A549 (cell line): Measurements from ENCODE around the gene SELENBP1. TPM values are rescaled to one million over a fixed set of nuclear protein-coding genes. Genes with fewer than 3 reads are reported as not detected.

Experiments used
- ATAC-seq, 2 experiments: fragments of 200-7000 bp in 1 of 2; fragments of >200 bp in 1 of 2; cut with Nextera tagmentation in 1 of 2; cut with Tn5 transposase in 1 of 2; 3 replicates each; pipeline versions ENCODE4 v1.8.0 to v1.9.1; 2018 to 2020; ENCODE audit warnings: mild to moderate bottlenecking in 1 of 2, moderate library complexity in 1 of 2
- CTCF ChIA-PET: fragments of 300-600 bp; sonication (Branson Sonifier 250); formaldehyde crosslinking; extraction: SDS; loops from one replicate; lab custom pipeline; 2021; ENCODE audit warnings: antibody characterized with exemption, inconsistent platforms; lab: Yijun Ruan, JAX
- POLR2A ChIA-PET: fragments of 350-600 bp; formaldehyde crosslinking; extraction: SDS; loops from one replicate; lab custom pipeline; 2021; ENCODE audit warnings: antibody characterized with exemption, inconsistent platforms; lab: Yijun Ruan, JAX
- DNase-seq, 2 experiments: peaks; one replicate each; pipeline versions ENCODE4 v3.0.0 to v3.0.0-alpha.2; 2011 to 2016; ENCODE audit warnings: low read depth in 1 of 2, low spot score in 1 of 2
- FAIRE-seq: peaks from 2 replicates; lab custom pipeline; 2011; peaks lifted over from hg19 to GRCh38; lab: Jason Lieb, UNC
- H3K27ac ChIP-seq, 2 experiments: fragments of >200 bp; sonication (Bioruptor Twin); formaldehyde crosslinking; 3 replicates each; pipeline ENCODE4 v1.5.1; 2016 to 2017
- H3K4me1 ChIP-seq: fragments of >200 bp; sonication (Bioruptor Twin); formaldehyde crosslinking; 3 replicates; pipeline ENCODE4 v1.6.1; 2016
- H3K4me2 ChIP-seq: fragments of >200 bp; sonication (Bioruptor Twin); formaldehyde crosslinking; 3 replicates; pipeline ENCODE4 v1.6.1; 2016
- H3K4me3 ChIP-seq: fragments of >200 bp; sonication (Bioruptor Twin); formaldehyde crosslinking; 3 replicates; pipeline ENCODE4 v1.5.1; 2016
- H3K9me3 ChIP-seq: fragments of >200 bp; sonication (Bioruptor Twin); formaldehyde crosslinking; 3 replicates; pipeline ENCODE4 v1.6.1; 2016
- BHLHE40 ChIP-seq: IDR thresholded peaks from 2 replicates; pipeline ENCODE4 v1.6.1; 2012; ENCODE audit warnings: low read depth, low read length, inconsistent platforms
- CEBPB ChIP-seq, 2 experiments: fragments of >200 bp in 1 of 2; sonication (Bioruptor Twin) in 1 of 2; formaldehyde crosslinking in 1 of 2; IDR thresholded peaks; 2 replicates each; pipeline ENCODE4 v1.6.1; 2012 to 2016
- CHD2 ChIP-seq: fragments of 150-350 bp; IDR thresholded peaks from 2 replicates; pipeline ENCODE4 v1.6.1; 2014; ENCODE audit warnings: low read length; ENCODE audit not compliant: partially characterized antibody
- FOSB ChIP-seq: fragments of 250-450 bp; sonication (Bioruptor Pico); IDR thresholded peaks from 2 replicates; pipeline ENCODE4 v1.5.0; 2020; ENCODE audit warnings: mild to moderate bottlenecking, moderate library complexity
- FOXS1 ChIP-seq: fragments of 250-450 bp; sonication (Bioruptor Pico); IDR thresholded peaks from 2 replicates; pipeline ENCODE4 v1.5.0; 2020; ENCODE audit warnings: mild to moderate bottlenecking, moderate library complexity
- GATA3 ChIP-seq: IDR thresholded peaks from 2 replicates; pipeline ENCODE4 v1.6.1; 2012; ENCODE audit warnings: borderline replicate concordance
- JUN ChIP-seq, 2 experiments: fragments of >200 bp; sonication (Bioruptor Twin); formaldehyde crosslinking; IDR thresholded peaks; 2 replicates in 1 of 2; 3 replicates in 1 of 2; pipeline ENCODE4 v1.6.1; 2016 to 2017
- KDM1A ChIP-seq: fragments of 200-600 bp; sonication (generic); IDR thresholded peaks from 2 replicates; pipeline ENCODE4 v1.6.1; 2016; ENCODE audit warnings: low read depth, mild to moderate bottlenecking
- NFE2L2 ChIP-seq: fragments of 150-350 bp; conservative IDR thresholded peaks from 2 replicates; pipeline ENCODE4 v1.6.1; 2014; ENCODE audit warnings: low read length
- RCOR1 ChIP-seq: fragments of 150-350 bp; IDR thresholded peaks from 2 replicates; pipeline ENCODE4 v1.6.1; 2014; ENCODE audit warnings: antibody characterized with exemption, low read length, low read depth
- SREBF2 ChIP-seq: fragments of 450-650 bp; IDR thresholded peaks from 2 replicates; pipeline ENCODE4 v1.6.1; 2014; ENCODE audit warnings: mild to moderate bottlenecking, moderate library complexity
- WGBS: methylation state at CpG from one replicate; pipeline ENCODE4 v1.1.6; 2017; ENCODE audit errors: missing lambda C conversion rate; 5-methylcytosine and 5-hydroxymethylcytosine counted together
- polyA plus RNA-seq, 4 experiments: library from polyadenylated mRNA; depleted of rRNA in 3 of 4; stranded (reverse); fragments of >200 nt; fragmentation: RNase III in 1 of 4; extraction: RNeasy Plus Mini Kit Qiagen cat#74134 plus additional on column Dnase treatment in 1 of 4; gene quantifications; 2 replicates in 3 of 4; 3 replicates in 1 of 4; pipeline ENCODE4 v1.2.3, GENCODE V29; 2011 to 2017
- TF ChIP-seq, protein P1 (sequence below): fragments of 250-450 bp; sonication (Bioruptor Pico); IDR thresholded peaks from 2 replicates; pipeline ENCODE4 v1.5.0; 2021; ENCODE audit warnings: mild to moderate bottlenecking, moderate library complexity, borderline replicate concordance
- TF ChIP-seq, protein P2 (sequence below): IDR thresholded peaks from 2 replicates; pipeline ENCODE4 v1.6.1; 2012
- TF ChIP-seq, protein P3 (sequence below): fragments of 250-450 bp; sonication (Bioruptor Pico); IDR thresholded peaks from 2 replicates; pipeline ENCODE4 v1.5.0; 2020; ENCODE audit warnings: low read depth, mild to moderate bottlenecking, moderate library complexity
- TF ChIP-seq, protein P4 (sequence below): fragments of 150-350 bp; IDR thresholded peaks from 2 replicates; pipeline ENCODE4 v1.6.1; 2014; ENCODE audit warnings: low read depth, mild to moderate bottlenecking, low read length
- TF ChIP-seq, protein P5 (sequence below): fragments of >200 bp; sonication (Bioruptor Twin); formaldehyde crosslinking; IDR thresholded peaks from 3 replicates; pipeline ENCODE4 v1.5.1; 2016
- TF ChIP-seq, protein P6 (sequence below): IDR thresholded peaks from 2 replicates; pipeline ENCODE4 v1.6.1; 2012; ENCODE audit warnings: low read depth, borderline replicate concordance

The SELENBP1 gene
- polyA plus RNA-seq, 2 of the 4 experiments (the other 2 are of a cell fraction) = 12.8 to 28.6 TPM

DNA sequence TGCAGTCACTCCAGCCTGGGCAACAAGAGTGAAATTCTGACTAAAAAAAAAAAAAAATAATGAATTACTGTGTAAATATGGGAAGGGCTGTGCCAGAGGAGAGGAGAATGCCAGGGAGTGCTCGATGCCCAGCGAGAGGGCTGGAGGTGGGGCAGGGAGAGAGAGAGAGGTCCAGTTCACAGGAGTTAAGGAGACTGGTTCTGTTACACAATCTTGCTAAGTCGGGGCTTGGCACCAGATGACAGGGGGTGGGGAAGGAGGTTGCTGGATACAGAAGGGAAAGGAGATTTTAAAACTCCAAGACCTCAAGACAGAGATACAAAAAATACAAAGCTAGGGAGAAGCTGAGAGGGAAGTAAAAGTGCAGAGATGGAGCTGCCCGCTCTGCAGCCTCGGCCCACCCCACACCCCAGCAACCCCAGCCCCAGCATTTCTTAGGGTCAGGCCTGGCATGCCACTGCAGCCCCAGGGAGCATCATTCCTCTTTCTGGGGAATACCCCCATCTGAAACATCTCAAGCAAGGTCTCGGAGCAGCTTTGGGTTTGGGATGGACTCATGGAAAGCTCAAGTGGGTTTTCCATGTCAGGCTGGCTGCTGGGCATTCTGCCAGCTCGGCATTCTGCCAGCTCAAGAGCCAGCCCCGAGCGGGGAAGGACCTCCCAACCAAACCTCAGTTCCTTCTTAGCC, 991 bp downstream of the SELENBP1 start:
- H3K4me2 ChIP-seq = peak overlapping the region; percentile 88
- peak overlapping the region; percentile 32; the same call in 2 of the 3 replicates for H3K4me3 ChIP-seq
- POLR2A ChIA-PET = interaction anchor here (0.7 to 1.2 kb wide), 2 partner anchors 28 to 133 kb away, joined by 4 read pairs; partner anchors contain the start of gene PSMB4
- DNase-seq = peak in 1 of 2 experiments; percentile 49
- no peak for FAIRE-seq
- peaks cover 37% of the 10 kb centered on the region for H3K4me1 ChIP-seq
- ATAC-seq = peak; percentile 53 to 57; a peak in 5 of 6 replicates
- CTCF ChIA-PET = interaction anchor here (0.7 to 1.8 kb wide), 8 partner anchors 14 to 465 kb away, joined by 3 to 10 read pairs (median 3); no protein-coding TSS in a partner anchor
- WGBS = 27% methylated on average over 9 of the region's 9 CpGs
- H3K27ac ChIP-seq = peak overlapping the region; percentile 64 to 78
- no peaks in the 10 kb centered on the region for H3K9me3 ChIP-seq
- TF ChIP-seq GATA3 (no peak), CEBPB (IDR thresholded peaks at IDR 0.05) (peak; percentile 53 to 75; a peak in 3 of 4 replicates)

DNA sequence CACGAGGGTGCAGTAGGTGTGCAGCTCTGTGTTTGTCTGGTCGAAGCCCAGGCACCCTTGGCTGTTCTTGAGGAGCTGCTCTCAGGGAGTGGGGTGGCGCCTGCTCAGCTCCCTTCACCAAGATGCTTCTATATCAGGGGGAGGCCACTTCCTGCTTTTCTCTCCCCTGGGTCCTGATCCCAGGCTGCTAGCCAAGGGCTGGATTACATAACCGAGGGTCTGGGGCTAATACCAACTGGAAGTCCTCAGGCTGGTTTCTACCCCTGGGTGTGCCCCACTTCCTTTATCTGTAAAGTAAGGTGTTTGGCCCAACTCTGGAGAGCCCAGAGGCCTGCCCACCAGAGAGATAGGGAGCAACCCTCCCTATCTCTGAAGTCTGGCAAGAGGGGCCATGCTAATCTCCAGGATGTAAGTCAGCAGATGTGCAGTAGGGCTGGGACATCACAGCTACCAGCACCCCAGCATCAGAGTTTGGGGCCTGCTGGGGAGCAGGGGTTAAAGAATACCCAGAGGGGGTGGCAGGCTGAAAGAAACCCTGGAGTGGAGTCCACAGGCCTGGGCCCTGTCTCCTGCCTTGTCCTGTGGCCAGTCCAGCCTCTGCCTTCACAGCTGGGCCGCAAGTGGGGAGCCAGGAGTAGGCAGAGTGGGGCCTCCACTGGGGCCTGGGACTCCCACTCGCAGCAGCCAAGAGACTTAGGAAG, 2.1 kb downstream of the SELENBP1 start:
- no peak for DNase-seq
- Histone ChIP-seq H3K4me1 (peaks cover 37% of the 10 kb centered on the region), H3K4me2 (peak overlapping the region; percentile 88; the same call in 2 of the 3 replicates), H3K4me3 (no peak overlapping the region), H3K27ac (peak overlapping the region; percentile 4 to 78; a peak in 3 of 6 replicates), H3K9me3 (no peaks in the 10 kb centered on the region)
- no peak for ATAC-seq
- FAIRE-seq = no peak
- no peak for TF ChIP-seq RCOR1
- TF ChIP-seq GATA3 = no peak
- TF ChIP-seq, protein P1, sequence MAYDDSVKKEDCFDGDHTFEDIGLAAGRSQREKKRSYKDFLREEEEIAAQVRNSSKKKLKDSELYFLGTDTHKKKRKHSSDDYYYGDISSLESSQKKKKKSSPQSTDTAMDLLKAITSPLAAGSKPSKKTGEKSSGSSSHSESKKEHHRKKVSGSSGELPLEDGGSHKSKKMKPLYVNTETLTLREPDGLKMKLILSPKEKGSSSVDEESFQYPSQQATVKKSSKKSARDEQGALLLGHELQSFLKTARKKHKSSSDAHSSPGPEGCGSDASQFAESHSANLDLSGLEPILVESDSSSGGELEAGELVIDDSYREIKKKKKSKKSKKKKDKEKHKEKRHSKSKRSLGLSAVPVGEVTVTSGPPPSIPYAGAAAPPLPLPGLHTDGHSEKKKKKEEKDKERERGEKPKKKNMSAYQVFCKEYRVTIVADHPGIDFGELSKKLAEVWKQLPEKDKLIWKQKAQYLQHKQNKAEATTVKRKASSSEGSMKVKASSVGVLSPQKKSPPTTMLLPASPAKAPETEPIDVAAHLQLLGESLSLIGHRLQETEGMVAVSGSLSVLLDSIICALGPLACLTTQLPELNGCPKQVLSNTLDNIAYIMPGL (CRISPR knock-in tag) = no peak
- no peak for TF ChIP-seq FOXS1 (CRISPR knock-in tag)
- no peak for TF ChIP-seq FOSB (CRISPR knock-in tag)
- TF ChIP-seq CHD2 = no peak
- no peak for TF ChIP-seq JUN (IDR thresholded peaks at IDR 0.05)
- TF ChIP-seq, protein P2, sequence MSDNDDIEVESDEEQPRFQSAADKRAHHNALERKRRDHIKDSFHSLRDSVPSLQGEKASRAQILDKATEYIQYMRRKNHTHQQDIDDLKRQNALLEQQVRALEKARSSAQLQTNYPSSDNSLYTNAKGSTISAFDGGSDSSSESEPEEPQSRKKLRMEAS = no peak
- TF ChIP-seq BHLHE40 = no peak
- TF ChIP-seq, protein P3, sequence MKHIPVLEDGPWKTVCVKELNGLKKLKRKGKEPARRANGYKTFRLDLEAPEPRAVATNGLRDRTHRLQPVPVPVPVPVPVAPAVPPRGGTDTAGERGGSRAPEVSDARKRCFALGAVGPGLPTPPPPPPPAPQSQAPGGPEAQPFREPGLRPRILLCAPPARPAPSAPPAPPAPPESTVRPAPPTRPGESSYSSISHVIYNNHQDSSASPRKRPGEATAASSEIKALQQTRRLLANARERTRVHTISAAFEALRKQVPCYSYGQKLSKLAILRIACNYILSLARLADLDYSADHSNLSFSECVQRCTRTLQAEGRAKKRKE (CRISPR knock-in tag) = no peak
- TF ChIP-seq, protein P4, sequence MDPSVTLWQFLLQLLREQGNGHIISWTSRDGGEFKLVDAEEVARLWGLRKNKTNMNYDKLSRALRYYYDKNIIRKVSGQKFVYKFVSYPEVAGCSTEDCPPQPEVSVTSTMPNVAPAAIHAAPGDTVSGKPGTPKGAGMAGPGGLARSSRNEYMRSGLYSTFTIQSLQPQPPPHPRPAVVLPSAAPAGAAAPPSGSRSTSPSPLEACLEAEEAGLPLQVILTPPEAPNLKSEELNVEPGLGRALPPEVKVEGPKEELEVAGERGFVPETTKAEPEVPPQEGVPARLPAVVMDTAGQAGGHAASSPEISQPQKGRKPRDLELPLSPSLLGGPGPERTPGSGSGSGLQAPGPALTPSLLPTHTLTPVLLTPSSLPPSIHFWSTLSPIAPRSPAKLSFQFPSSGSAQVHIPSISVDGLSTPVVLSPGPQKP = no peak
- no peak for TF ChIP-seq NFE2L2
- TF ChIP-seq, protein P5, sequence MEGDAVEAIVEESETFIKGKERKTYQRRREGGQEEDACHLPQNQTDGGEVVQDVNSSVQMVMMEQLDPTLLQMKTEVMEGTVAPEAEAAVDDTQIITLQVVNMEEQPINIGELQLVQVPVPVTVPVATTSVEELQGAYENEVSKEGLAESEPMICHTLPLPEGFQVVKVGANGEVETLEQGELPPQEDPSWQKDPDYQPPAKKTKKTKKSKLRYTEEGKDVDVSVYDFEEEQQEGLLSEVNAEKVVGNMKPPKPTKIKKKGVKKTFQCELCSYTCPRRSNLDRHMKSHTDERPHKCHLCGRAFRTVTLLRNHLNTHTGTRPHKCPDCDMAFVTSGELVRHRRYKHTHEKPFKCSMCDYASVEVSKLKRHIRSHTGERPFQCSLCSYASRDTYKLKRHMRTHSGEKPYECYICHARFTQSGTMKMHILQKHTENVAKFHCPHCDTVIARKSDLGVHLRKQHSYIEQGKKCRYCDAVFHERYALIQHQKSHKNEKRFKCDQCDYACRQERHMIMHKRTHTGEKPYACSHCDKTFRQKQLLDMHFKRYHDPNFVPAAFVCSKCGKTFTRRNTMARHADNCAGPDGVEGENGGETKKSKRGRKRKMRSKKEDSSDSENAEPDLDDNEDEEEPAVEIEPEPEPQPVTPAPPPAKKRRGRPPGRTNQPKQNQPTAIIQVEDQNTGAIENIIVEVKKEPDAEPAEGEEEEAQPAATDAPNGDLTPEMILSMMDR = no peak
- TF ChIP-seq, protein P6, sequence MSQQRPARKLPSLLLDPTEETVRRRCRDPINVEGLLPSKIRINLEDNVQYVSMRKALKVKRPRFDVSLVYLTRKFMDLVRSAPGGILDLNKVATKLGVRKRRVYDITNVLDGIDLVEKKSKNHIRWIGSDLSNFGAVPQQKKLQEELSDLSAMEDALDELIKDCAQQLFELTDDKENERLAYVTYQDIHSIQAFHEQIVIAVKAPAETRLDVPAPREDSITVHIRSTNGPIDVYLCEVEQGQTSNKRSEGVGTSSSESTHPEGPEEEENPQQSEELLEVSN = no peak
- TF ChIP-seq SREBF2 = no peak
- no peak for TF ChIP-seq KDM1A
- ChIA-PET POLR2A (interaction anchor here (1.0 kb wide), 1 partner anchor 116 kb away, joined by 3 read pairs; the partner anchor contains the start of gene PSMD4), CTCF (interaction anchor here (0.6 to 3.2 kb wide), 4 partner anchors 17 to 30 kb away, joined by 3 to 17 read pairs (median 3); partner anchors contain the start of gene PSMB4)
- 73% methylated on average over 6 of the region's 6 CpGs for WGBS
